DMS114 treated with DMSO at 0.1 percent for 48 hours (cell line): ENCODE measurements around the gene SH3YL1.

ENCODE experiments used
- DNase-seq: peaks from one replicate; lab custom pipeline; 2025; ENCODE audit not compliant: unreplicated experiment; lab: John Stamatoyannopoulos, UW

Gene SH3YL1

GRCh38 chr2:263774-264492 is at the start of gene SH3YL1:
Gene SH3YL1, minus strand, starts transcription at chr2:264032. Its CDS starts 48 bp downstream, at chr2:263984.
- no peak for DNase-seq

- no peak for DNase-seq
Observed at GRCh38 chr2:310994-311393, 47.2 kb upstream of the SH3YL1 start.

GRCh38 chr2:309954-310510 is 46.2 kb upstream of the SH3YL1 start:
- no peak for DNase-seq

DNA sequence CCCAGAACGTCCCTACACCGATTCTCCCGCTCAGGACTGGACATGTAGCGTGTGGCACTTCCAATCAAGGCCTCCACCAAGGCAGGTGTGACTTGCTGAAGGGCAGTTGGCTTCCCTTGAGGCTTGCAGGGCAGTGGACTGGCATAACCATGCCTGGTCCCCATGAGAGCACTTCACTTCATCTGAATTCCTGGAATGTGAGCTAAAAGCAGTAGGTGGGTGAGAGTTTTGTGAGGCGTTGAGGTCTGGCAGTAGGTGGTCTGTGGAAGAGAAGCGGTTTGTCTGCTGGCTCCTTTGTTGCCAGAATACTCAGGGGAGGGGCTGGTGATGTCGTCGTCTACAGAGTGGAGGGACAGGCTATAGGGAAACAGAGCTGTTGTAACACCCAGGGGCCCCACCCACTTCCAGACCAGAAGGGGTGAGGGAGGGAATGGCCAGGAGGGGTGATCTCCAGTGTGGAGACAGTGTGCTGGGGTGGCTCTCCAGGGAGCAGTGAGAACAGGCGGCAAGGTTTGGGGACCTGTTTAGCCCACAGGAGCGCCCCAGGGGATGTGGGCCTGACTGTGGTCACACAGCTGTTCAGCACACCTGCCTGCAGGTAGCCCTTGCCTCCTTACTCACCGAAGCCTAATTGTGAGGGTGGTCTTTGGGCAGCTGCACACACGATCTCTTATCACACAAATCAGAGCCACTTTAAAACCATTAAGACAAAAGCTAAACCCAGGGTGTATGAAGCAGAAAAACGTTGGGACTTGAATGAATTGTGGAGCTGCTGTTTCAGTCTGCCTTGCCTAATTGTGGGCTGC is 45.5 kb upstream of the SH3YL1 start:
- no peak for DNase-seq

- DNase-seq = no peak
Observed at GRCh38 chr2:305366-305765, 41.5 kb upstream of the SH3YL1 start.

GRCh38 chr2:296354-296753 is 32.5 kb upstream of the SH3YL1 start:
- no peak for DNase-seq

DNA sequence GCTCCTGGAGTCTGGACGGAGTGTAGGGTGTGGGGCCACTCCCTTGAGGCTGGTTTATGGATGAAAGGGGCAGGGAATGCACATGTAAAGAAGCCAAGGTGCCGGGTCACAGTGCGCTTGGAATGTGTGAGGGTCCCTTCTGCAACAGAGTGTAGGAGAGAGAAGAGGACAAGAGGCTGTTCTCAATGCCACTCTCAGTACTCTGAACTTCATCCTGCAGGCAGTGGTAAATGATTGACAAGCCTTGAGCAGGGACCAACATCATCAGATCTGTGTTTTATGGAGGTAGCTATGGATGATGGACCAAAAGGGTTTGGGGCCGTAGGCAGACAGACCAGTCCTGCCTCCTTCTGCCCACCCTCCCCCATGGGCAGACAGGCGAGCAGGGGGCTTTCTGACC is 31.3 kb upstream of the SH3YL1 start:
- no peak for DNase-seq

- DNase-seq = peak; percentile 53
Observed at GRCh38 chr2:290090-290722, 26.4 kb upstream of the SH3YL1 start.

- DNase-seq = no peak
Observed at GRCh38 chr2:289362-290089, 25.7 kb upstream of the SH3YL1 start.

- no peak for DNase-seq
Observed at GRCh38 chr2:288758-289361, 25.0 kb upstream of the SH3YL1 start.

- DNase-seq = no peak
Observed at GRCh38 chr2:287911-288757, 24.3 kb upstream of the SH3YL1 start, which contains the start of gene ALKAL2. Gene ALKAL2, minus strand, starts transcription at chr2:288091. Its CDS starts 256 bp downstream, at chr2:287835.

DNA sequence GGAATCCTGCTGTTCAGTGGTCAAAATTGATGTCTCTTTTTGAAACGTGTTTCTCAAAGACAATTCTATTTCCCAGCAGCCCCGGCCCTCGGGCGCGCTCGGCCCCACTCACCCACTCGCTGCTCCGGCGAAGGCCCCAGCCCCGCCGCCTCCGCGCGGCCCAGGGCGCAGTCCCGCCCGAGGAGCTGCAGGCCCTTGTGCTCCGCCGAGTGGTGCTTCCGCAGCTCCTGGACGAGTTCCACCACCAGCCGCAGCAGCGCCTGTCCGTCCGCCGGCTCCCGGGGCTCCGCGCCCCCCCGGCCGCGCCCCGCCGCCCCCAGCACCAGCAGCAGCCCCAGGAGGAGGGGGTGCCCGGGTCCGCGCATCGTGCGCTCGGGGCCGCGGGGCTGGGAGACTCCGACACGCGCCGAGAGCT is 23.6 kb upstream of the SH3YL1 start:
- no peak for DNase-seq

- DNase-seq = no peak
Observed at GRCh38 chr2:286774-287392, 23.1 kb upstream of the SH3YL1 start.

GRCh38 chr2:286035-286434 is 22.2 kb upstream of the SH3YL1 start:
- no peak for DNase-seq

GRCh38 chr2:285531-285930 is 21.7 kb upstream of the SH3YL1 start:
- DNase-seq = no peak

- no peak for DNase-seq
Observed at GRCh38 chr2:284896-285492, 21.2 kb upstream of the SH3YL1 start.

DNA sequence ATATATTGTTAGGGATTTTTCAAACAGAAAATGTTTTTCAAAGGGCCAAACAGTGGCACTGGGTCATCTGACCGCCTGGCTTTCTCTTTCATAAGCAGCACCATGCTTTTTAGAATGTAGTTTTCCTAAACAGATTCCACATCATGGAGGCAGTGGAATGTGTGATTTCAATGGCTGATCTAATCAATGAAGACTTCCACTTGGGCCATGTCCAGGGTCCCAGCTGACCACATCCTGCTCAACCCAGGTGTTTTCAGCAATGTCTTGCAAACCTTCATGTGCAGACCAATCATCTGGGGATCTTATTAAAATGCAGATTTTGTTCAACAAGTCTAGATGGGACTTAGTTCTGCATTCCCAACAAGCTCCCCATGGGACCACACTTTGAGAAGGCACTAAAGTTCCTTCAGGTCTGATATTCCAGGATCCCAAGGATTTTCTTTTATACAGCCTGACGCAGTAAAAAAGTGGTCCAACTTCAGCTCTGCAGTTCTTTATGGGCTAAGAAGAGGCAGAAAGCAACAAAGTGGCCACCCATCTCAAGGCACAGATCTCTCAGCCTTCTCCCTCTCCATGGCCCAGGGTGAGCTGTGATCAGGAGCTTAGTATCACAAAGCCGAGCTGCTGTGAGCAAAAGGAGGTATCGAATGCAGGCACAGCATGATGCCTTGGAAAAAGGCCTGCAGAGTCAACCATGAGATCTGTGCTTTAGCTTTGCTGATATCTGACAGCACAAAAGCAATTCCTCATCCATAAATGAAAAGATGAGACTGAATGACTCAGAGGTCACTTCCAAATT is 20.4 kb upstream of the SH3YL1 start:
- no peak for DNase-seq
